BJ (cell line): ENCODE measurements around the gene CFDP1. TPM values are rescaled to one million over a fixed set of nuclear protein-coding genes. Genes with fewer than 3 reads are reported as not detected.

ENCODE experiments used
- CTCF ChIA-PET: fragments of 350-600 bp; formaldehyde crosslinking; extraction: SDS; loops from one replicate; lab custom pipeline; 2021; ENCODE audit warnings: antibody characterized with exemption, inconsistent platforms; lab: Yijun Ruan, JAX
- POLR2A ChIA-PET: fragments of 300-600 bp; sonication (Branson Sonifier 250); formaldehyde crosslinking; extraction: SDS; loops from one replicate; lab custom pipeline; 2021; ENCODE audit warnings: antibody characterized with exemption; lab: Charles Lee
- DNase-seq: peaks from one replicate; pipeline ENCODE4 v3.0.0-alpha.2; 2011; ENCODE audit warnings: low read depth
- H3K27me3 ChIP-seq: 2 replicates; pipeline ENCODE4 v1.6.0; 2011; ENCODE audit warnings: low read length; ENCODE audit not compliant: control insufficient read depth, insufficient read depth
- H3K36me3 ChIP-seq: 2 replicates; pipeline ENCODE4 v1.5.1; 2011; ENCODE audit warnings: low read length; ENCODE audit not compliant: control insufficient read depth, insufficient read depth
- H3K4me3 ChIP-seq: 2 replicates; pipeline ENCODE4 v1.5.1; 2011; ENCODE audit warnings: low read depth, mild to moderate bottlenecking, control low read depth, low read length
- CTCF ChIP-seq: IDR thresholded peaks from 2 replicates; pipeline ENCODE4 v1.5.1; 2011; ENCODE audit warnings: low read depth, mild to moderate bottlenecking, control low read depth, inconsistent platforms, low read length, moderate library complexity; ENCODE audit not compliant: insufficient read depth
- polyA plus RNA-seq: library from polyadenylated mRNA; depleted of rRNA; stranded (reverse); fragments of >200 nt; gene quantifications from 2 replicates; pipeline ENCODE4 v1.2.3, GENCODE V29; 2011

Gene CFDP1
- polyA plus RNA-seq, 1 experiment: 10.9 TPM

GRCh38 chr16:75376475-75377161 lies 56.7 kb downstream of the CFDP1 start:
- ChIA-PET CTCF (interaction anchor here (1.6 kb wide), 1 partner anchor 9 kb away, joined by 3 read pairs; no protein-coding TSS in a partner anchor), POLR2A (no interaction called here)
- H3K36me3 ChIP-seq: no peaks in the 10 kb centered on the region
- H3K27me3 ChIP-seq: no peaks in the 10 kb centered on the region
- no peak for TF ChIP-seq CTCF
- no peak for DNase-seq
- no peak overlapping the region for H3K4me3 ChIP-seq

- ChIA-PET CTCF (no interaction called here), POLR2A (no interaction called here)
These were observed 58.9 kb downstream of the CFDP1 start for GRCh38 chr16:75374388-75374787.

GRCh38 chr16:75372236-75372856 lies 61.0 kb downstream of the CFDP1 start:
- Histone ChIP-seq H3K4me3 (no peak overlapping the region), H3K27me3 (no peaks in the 10 kb centered on the region), H3K36me3 (no peaks in the 10 kb centered on the region)
- TF ChIP-seq CTCF: no peak
- ChIA-PET POLR2A (no interaction called here), CTCF (interaction anchor here (2.6 to 4.1 kb wide), 2 partner anchors 10 to 138 kb away, joined by 6 to 17 read pairs; no protein-coding TSS in a partner anchor)
- no peak for DNase-seq

More at GRCh38 chr16:75374388-75374787, 58.9 kb downstream of the CFDP1 start:
- no peaks in the 10 kb centered on the region for H3K36me3 ChIP-seq
- TF ChIP-seq CTCF: no peak
- no peak overlapping the region for H3K4me3 ChIP-seq
- no peaks in the 10 kb centered on the region for H3K27me3 ChIP-seq
- no peak for DNase-seq

- DNase-seq: no peak
- CTCF ChIA-PET: interaction anchor here (0.6 to 4.1 kb wide), 3 partner anchors 9 to 137 kb away, joined by 4 to 17 read pairs (median 6); no protein-coding TSS in a partner anchor
- no peak for TF ChIP-seq CTCF
- H3K36me3 ChIP-seq: no peaks in the 10 kb centered on the region; the same call in 1 of the 2 replicates
- POLR2A ChIA-PET: no interaction called here
- no peak overlapping the region for H3K4me3 ChIP-seq
- no peaks in the 10 kb centered on the region for H3K27me3 ChIP-seq
These were observed 62.1 kb downstream of the CFDP1 start for GRCh38 chr16:75371171-75371570.

- Histone ChIP-seq H3K4me3 (no peak overlapping the region), H3K36me3 (no peaks in the 10 kb centered on the region; the same call in 1 of the 2 replicates), H3K27me3 (no peaks in the 10 kb centered on the region)
- DNase-seq: no peak
- CTCF ChIA-PET: no interaction called here
- TF ChIP-seq CTCF: no peak
- POLR2A ChIA-PET: no interaction called here
These were observed 69.0 kb downstream of the CFDP1 start for GRCh38 chr16:75364286-75364791.
